Calu3 (cell line): ENCODE data around the gene SLC9A7. TPM values are rescaled to one million over a fixed set of nuclear protein-coding genes. Genes with fewer than 3 reads are reported as not detected.

ENCODE experiments used
- BruUV-seq: library from RNA; stranded (reverse); fragments of 400-500 nt; replicated peaks from 2 replicates; lab custom pipeline; 2021; lab: Mats Ljungman, UMichigan
- CTCF ChIA-PET: fragments of 300-600 bp; sonication (Branson Sonifier 250); formaldehyde crosslinking; loops from one replicate; lab custom pipeline; 2022; ENCODE audit warnings: antibody characterized with exemption; lab: Charles Lee
- DNase-seq: peaks from one replicate; pipeline ENCODE4 v3.0.0; 2022
- H3K27ac Mint-ChIP-seq: one replicate; pipeline ENCODE4 v1.8.0; 2022; ENCODE audit warnings: mixed read lengths; ENCODE audit not compliant: unreplicated experiment
- H3K27me3 Mint-ChIP-seq: one replicate; pipeline ENCODE4 v1.8.0; 2022; ENCODE audit warnings: mixed read lengths; ENCODE audit not compliant: unreplicated experiment
- H3K36me3 Mint-ChIP-seq: one replicate; pipeline ENCODE4 v1.8.0; 2022; ENCODE audit warnings: mild to moderate bottlenecking, moderate library complexity, mixed read lengths; ENCODE audit not compliant: insufficient read depth, unreplicated experiment
- H3K4me1 Mint-ChIP-seq: one replicate; pipeline ENCODE4 v1.8.0; 2022; ENCODE audit warnings: mild to moderate bottlenecking, low read depth, mixed read lengths; ENCODE audit not compliant: unreplicated experiment
- H3K4me3 Mint-ChIP-seq: one replicate; pipeline ENCODE4 v1.8.0; 2022; ENCODE audit warnings: mild to moderate bottlenecking, low read depth, moderate library complexity, mixed read lengths; ENCODE audit not compliant: unreplicated experiment
- H3K9me3 Mint-ChIP-seq: one replicate; pipeline ENCODE4 v1.8.0; 2022; ENCODE audit warnings: low read depth, mixed read lengths; ENCODE audit not compliant: unreplicated experiment
- CTCF ChIP-seq: fragments of 200-600 bp; IDR thresholded peaks from one replicate; pipeline ENCODE4 v1.8.0; 2022; ENCODE audit warnings: antibody characterized with exemption; ENCODE audit not compliant: unreplicated experiment
- intact Hi-C: fragments of 100-400 bp; cut with micrococcal nuclease; formaldehyde crosslinking; loops from one replicate; pipeline ENCODE4 v1.10.0; 2022; ENCODE audit not compliant: unreplicated experiment
- total RNA-seq: library from RNA; stranded (reverse); gene quantifications from 2 replicates; pipeline ENCODE4 v1.2.3, GENCODE V29; 2022

Gene SLC9A7
- total RNA-seq, 1 experiment from 2014 or later: 83.3 TPM

- Mint-ChIP-seq H3K4me1 (peaks cover 10% of the 10 kb centered on the region), H3K27ac (peak overlapping the region; percentile 70), H3K9me3 (peaks cover 16% of the 10 kb centered on the region), H3K36me3 (peaks cover 7% of the 10 kb centered on the region), H3K4me3 (no peak overlapping the region), H3K27me3 (no peaks in the 10 kb centered on the region)
- no TSS peak for BruUV-seq
- TF ChIP-seq CTCF: no peak
- DNase-seq: no peak
- intact Hi-C loops: no loop called here
- CTCF ChIA-PET: no interaction called here
These were observed 21.5 kb downstream of the SLC9A7 start for GRCh38 chrX:46737462-46737861.

GRCh38 chrX:46737041-46737440 lies 21.9 kb downstream of the SLC9A7 start:
- BruUV-seq: no TSS peak
- Mint-ChIP-seq H3K4me3 (no peak overlapping the region), H3K27me3 (no peaks in the 10 kb centered on the region), H3K9me3 (peaks cover 16% of the 10 kb centered on the region), H3K27ac (peak overlapping the region; percentile 70), H3K4me1 (peaks cover 10% of the 10 kb centered on the region), H3K36me3 (peaks cover 7% of the 10 kb centered on the region)
- CTCF ChIA-PET: no interaction called here
- no peak for TF ChIP-seq CTCF
- DNase-seq: no peak
- intact Hi-C loops: no loop called here

- no peaks in the 10 kb centered on the region for H3K27me3 Mint-ChIP-seq
- no TSS peak for BruUV-seq
These were observed 23.3 kb downstream of the SLC9A7 start for GRCh38 chrX:46735622-46736021.

GRCh38 chrX:46733226-46733625 lies 25.7 kb downstream of the SLC9A7 start:
- intact Hi-C loops: no loop called here
- TF ChIP-seq CTCF: no peak
- Mint-ChIP-seq H3K4me1 (peaks cover 9% of the 10 kb centered on the region), H3K27ac (no peak overlapping the region), H3K36me3 (peaks cover 7% of the 10 kb centered on the region), H3K27me3 (no peaks in the 10 kb centered on the region), H3K9me3 (peaks cover 8% of the 10 kb centered on the region), H3K4me3 (no peak overlapping the region)
- BruUV-seq: no TSS peak
- CTCF ChIA-PET: no interaction called here
- DNase-seq: no peak

More at GRCh38 chrX:46735622-46736021, 23.3 kb downstream of the SLC9A7 start:
- CTCF ChIA-PET: no interaction called here
- H3K9me3 Mint-ChIP-seq: peaks cover 16% of the 10 kb centered on the region
- peaks cover 16% of the 10 kb centered on the region for H3K4me1 Mint-ChIP-seq
- intact Hi-C loops: no loop called here
- no peak overlapping the region for H3K4me3 Mint-ChIP-seq
- H3K36me3 Mint-ChIP-seq: peaks cover 7% of the 10 kb centered on the region
- DNase-seq: no peak
- no peak overlapping the region for H3K27ac Mint-ChIP-seq
- TF ChIP-seq CTCF: no peak
